Cardiac muscle cell (in vitro differentiated cells and primary cell): Measurements from ENCODE around the gene DENND11. TPM values are rescaled to one million over a fixed set of nuclear protein-coding genes. Genes with fewer than 3 reads are reported as not detected.

ENCODE experiments used
- DNase-seq, 2 donors: peaks; one replicate each; pipeline versions ENCODE4 v3.0.0 to v3.0.0-alpha.2; 2010 to 2017; ENCODE audit warnings: low read depth in 1 of 2, low spot score in 1 of 2
- H3K27ac ChIP-seq: fragments of 200-600 bp; sonication (generic); 2 replicates; pipeline ENCODE4 v1.5.1; 2016
- H3K27me3 ChIP-seq: fragments of 200-600 bp; sonication (generic); 2 replicates; pipeline ENCODE4 v1.6.0; 2016; ENCODE audit warnings: control low read depth
- H3K36me3 ChIP-seq: fragments of 200-600 bp; sonication (generic); 2 replicates; pipeline ENCODE4 v1.5.1; 2016; ENCODE audit warnings: control low read depth
- H3K4me1 ChIP-seq: fragments of 200-600 bp; sonication (generic); 2 replicates; pipeline ENCODE4 v1.8.1; 2017; ENCODE audit warnings: low read depth, mild to moderate bottlenecking, mixed run types
- H3K4me3 ChIP-seq: fragments of 200-600 bp; sonication (generic); 2 replicates; pipeline ENCODE4 v1.5.1; 2016; ENCODE audit warnings: mild to moderate bottlenecking
- H3K9me3 ChIP-seq: fragments of 200-600 bp; sonication (generic); 2 replicates; pipeline ENCODE4 v1.5.1; 2017; ENCODE audit warnings: low read depth, mild to moderate bottlenecking, control low read depth
- polyA plus RNA-seq: library from polyadenylated mRNA; unstranded; fragments of >200 nt; fragmentation: Nextera tagmentation; extraction: Ambion mirVana; gene quantifications from 2 replicates; pipeline ENCODE4 v1.2.1, GENCODE V29; 2016
- total RNA-seq: library from RNA; depleted of rRNA; stranded (reverse); fragments of >200 nt; gene quantifications from 2 replicates; pipeline ENCODE4 v1.2.3, GENCODE V29; 2016
- TF ChIP-seq, protein P1 (sequence below): IDR thresholded peaks from 2 replicates; pipeline ENCODE4 v1.5.1; 2012; ENCODE audit warnings: low read depth, mild to moderate bottlenecking, low read length

The DENND11 gene
- total and polyA plus RNA-seq, 2 experiments from 2014 or later = 5.0 to 15.5 TPM

DNA sequence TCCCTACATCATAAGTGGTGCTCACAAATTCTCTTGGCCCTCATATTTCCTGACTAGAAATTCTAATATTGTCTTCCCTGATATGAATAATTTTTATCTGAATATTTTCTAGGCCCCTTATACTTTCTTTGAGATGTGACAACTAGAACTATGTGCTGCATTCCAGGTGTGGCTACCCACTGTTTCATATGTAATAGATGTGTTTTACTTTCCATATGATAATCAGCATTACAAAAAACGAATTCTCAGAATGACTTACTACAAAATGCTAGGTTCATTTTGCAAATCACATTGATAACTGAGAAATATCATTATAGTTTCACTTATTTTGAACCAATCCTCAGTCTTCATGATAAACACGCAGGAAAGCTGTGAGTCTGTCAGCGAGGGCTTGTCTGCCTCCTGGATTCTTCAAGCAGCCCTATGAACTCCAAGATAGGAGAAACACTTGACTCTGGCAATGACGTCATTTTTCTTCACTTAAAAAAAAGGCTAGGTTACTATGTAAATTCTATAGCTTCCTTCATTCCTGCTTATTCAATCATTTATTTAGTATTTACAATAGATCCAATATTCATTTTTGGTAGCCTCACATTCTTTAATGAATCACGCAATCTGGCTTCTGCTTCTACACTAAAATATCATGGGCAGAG, 10.8 kb upstream of the DENND11 start:
- Histone ChIP-seq H3K9me3 (no peaks in the 10 kb centered on the region), H3K27me3 (no peaks in the 10 kb centered on the region), H3K4me1 (no peaks in the 10 kb centered on the region), H3K36me3 (no peaks in the 10 kb centered on the region), H3K4me3 (no peak overlapping the region), H3K27ac (no peak overlapping the region)
- TF ChIP-seq, protein P1, sequence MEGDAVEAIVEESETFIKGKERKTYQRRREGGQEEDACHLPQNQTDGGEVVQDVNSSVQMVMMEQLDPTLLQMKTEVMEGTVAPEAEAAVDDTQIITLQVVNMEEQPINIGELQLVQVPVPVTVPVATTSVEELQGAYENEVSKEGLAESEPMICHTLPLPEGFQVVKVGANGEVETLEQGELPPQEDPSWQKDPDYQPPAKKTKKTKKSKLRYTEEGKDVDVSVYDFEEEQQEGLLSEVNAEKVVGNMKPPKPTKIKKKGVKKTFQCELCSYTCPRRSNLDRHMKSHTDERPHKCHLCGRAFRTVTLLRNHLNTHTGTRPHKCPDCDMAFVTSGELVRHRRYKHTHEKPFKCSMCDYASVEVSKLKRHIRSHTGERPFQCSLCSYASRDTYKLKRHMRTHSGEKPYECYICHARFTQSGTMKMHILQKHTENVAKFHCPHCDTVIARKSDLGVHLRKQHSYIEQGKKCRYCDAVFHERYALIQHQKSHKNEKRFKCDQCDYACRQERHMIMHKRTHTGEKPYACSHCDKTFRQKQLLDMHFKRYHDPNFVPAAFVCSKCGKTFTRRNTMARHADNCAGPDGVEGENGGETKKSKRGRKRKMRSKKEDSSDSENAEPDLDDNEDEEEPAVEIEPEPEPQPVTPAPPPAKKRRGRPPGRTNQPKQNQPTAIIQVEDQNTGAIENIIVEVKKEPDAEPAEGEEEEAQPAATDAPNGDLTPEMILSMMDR = no peak
- no peak for DNase-seq

DNA sequence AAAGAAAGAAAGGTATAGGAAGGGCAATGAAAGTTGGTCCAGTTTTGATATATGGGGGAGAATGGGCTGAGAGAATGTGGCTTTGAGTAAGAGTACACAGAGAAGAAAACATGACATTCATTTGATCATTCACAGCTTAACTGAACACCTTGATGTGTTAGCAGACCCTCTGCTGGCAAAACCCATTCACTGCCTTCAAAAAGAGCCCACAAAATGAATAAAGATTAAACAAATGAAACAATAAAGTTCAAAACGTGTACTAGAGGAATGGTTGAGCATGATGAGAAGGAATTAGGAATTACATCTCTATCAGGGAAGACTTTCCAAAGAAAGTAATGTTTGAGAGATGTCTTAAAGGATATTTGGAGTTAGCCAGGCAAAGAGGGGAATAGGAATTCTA, 8.3 kb upstream of the DENND11 start:
- Histone ChIP-seq H3K27me3 (no peaks in the 10 kb centered on the region), H3K9me3 (no peaks in the 10 kb centered on the region), H3K4me1 (no peaks in the 10 kb centered on the region), H3K27ac (no peak overlapping the region), H3K36me3 (no peaks in the 10 kb centered on the region), H3K4me3 (no peak overlapping the region)
- DNase-seq = no peak
- TF ChIP-seq, protein P1 = no peak

DNA sequence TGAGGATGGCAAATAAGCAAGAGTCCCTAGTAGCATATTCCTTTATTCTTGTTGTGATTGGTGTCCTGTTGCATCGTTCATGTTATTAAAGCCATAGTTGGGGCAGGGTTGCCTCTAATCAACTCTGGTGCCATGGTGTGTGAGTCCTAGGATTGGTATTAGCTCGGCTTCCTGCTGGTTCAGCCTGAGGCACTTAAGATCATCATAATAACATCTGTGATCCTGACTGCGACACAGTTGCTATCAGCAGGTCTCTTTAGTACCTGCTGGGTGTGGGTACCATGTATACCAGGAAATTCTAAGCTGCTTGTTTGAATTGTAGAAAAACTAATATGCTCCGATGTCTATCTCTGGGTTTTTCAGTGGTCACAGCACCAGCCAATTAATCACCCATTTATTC, 7.8 kb upstream of the DENND11 start:
- no peaks in the 10 kb centered on the region for H3K4me1 ChIP-seq
- no peaks in the 10 kb centered on the region for H3K36me3 ChIP-seq
- no peak overlapping the region for H3K27ac ChIP-seq
- H3K27me3 ChIP-seq = no peaks in the 10 kb centered on the region
- TF ChIP-seq, protein P1 = no peak
- no peak overlapping the region for H3K4me3 ChIP-seq
- no peaks in the 10 kb centered on the region for H3K9me3 ChIP-seq
- no peak for DNase-seq

DNA sequence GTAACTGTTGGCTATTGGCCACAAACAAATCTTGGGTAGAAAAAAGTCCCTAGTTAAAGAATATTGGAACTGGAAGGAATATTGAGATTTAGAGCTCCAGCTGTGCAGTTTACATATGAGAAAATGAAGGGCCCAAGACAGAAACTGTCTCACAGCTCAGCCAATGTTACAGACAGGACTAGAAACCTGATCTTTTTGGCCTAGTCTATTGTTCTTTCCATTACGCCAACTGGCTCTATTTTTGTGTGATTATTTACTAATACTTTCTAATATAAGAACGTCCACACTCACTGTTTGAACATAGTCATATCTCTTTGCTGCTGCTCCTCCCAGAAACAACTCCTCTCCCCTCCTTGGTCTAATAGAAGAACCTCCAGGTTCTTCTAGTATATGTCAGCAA, 7.4 kb upstream of the DENND11 start:
- no peaks in the 10 kb centered on the region for H3K36me3 ChIP-seq
- no peaks in the 10 kb centered on the region for H3K4me1 ChIP-seq
- H3K9me3 ChIP-seq = no peaks in the 10 kb centered on the region
- no peak overlapping the region for H3K4me3 ChIP-seq
- H3K27me3 ChIP-seq = no peaks in the 10 kb centered on the region
- TF ChIP-seq, protein P1 = no peak
- H3K27ac ChIP-seq = no peak overlapping the region
- no peak for DNase-seq

DNA sequence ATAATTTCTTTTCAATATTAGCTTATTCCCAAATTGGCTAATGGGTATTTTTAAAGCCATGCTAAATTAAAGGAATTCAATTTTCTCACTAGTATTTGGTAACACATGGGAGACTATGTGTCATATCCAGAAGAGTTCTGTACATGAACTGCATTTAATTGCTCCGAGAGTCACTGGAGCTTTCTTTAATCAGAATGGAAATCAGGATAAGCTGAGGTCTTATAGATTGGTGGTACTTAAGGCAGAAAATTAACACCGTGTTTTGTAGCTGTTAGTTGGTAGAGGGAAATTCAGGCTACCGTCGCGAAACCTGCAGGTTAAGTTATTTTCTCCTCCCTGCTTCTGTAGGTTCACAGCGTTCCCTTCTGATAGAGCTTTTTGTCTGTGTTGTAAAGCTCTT, 6.4 kb upstream of the DENND11 start, which contains the start of gene WEE2:
Gene WEE2 (plus strand): TSS at position 3 of the 400 bp plus-strand sequence. CDS start 406 bp downstream, outside the sequence.
- H3K4me3 ChIP-seq = no peak within 1 kb of the TSS
- no peaks in the 10 kb centered on the region for H3K4me1 ChIP-seq
- no peaks in the 10 kb centered on the region for H3K36me3 ChIP-seq
- TF ChIP-seq, protein P1 = no peak
- no peaks in the 10 kb centered on the region for H3K27me3 ChIP-seq
- H3K27ac ChIP-seq = no peak within 1 kb of the TSS
- DNase-seq = no peak
- H3K9me3 ChIP-seq = no peaks in the 10 kb centered on the region
